ENCODE results near the gene TNS3. TPM values are rescaled to one million over a fixed set of nuclear protein-coding genes. Genes with fewer than 3 reads are reported as not detected.
"Not testable (repeated sequence)": the region's sequence is repeated elsewhere in the genome, so short reads cannot be mapped to it uniquely, and the experiment has no call there.

TNS3 gene
- polyA plus RNA-seq, 4 donors = 83.1 to 95.6 (median 90.9) TPM

DNA sequence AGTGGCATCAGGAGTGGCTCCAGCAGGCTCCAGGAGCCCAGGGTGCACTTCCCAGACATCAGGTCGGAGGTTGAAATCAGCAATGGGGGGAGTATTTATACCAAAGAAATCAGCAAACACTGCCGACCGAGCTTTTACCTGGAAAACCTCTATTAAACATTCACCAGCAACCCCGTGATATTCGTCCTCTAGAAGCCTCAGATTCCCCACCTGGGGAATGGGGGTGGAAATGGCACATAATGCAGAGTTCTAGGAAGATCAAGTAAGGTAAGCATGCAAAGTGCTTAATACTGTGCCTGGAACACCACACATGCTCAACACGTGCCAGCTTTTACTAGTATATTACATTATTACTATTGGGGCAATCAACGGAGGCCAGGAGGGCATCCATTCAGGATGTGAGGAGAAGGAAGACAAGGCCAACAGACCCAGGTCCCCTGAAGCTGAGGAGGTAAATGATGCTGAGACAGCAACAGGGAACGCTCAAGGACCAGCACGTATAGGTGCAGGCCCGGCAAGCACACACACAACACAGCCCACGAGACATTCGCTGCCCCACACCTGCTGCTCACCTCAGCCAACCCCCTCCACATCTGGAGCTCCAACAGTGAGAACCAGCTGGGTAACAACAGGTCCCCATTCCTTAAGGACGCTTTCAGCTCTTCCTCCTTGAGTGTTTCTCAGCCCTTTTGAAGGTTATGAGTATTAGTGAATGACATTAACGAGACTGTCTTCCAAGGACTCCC is 125.5 kb downstream of the TNS3 start:
- DNase-seq (ENCODE audit: low read depth in 4 of 4, low spot score in 2 of 4) = no peak

DNA sequence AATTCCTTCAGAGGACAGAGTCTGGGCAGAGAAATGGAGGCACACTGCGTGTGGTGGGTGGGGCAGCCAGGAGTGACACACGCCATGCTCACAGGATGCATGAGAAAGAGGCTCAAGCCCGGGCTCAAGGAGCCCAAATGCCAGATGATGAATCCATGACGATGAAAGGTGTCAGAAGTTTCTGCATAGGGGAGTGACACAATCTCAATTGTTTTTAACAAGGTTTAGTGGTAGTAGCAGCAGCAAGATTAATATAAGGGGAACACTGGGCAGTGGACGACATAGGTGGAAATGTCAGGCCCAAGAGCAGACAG is 126.1 kb downstream of the TNS3 start:
- DNase-seq (ENCODE audit: low read depth in 4 of 4, low spot score in 2 of 4) = no peak

DNA sequence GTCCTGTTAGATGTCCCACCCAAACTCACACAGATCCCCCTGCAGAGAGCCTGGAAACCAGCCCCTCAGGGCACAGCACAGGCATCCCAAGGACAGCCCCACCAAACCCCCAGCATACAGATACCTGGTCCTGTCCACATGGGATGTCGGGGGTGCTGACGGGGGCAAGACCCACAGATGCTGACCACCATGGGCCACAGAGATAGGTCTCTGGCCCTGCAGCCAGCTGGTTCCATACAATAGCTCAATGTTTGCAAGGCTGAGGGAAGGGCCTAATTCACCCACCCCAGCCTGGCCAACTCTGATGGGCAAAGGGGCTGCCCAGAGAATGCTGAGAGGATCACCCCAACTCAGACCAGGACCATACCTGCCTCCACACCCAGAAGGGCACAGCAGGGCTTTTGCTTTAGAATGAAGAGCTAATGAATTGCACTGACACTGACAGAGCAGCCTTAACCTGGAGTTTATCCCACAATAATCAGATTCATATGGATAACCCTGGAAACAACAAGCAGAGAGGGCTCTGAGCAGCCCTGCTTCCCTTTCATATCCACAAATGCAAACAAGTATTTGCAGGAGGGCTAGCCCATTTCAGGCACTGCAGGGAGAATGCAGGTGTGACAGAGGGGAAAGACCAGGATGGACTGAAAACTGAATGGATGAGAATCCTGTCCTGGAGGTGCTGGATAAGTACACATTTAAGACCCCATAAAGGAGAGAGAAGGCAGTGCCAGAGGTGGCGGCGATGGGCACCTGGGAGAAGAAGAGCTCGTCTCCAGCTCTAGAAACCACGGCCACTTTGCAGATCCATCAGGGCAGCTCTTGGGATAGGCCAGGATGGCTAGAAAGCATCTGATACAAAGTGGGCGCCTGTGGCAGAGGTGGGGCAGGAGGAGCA is 126.7 kb downstream of the TNS3 start:
- no peak for DNase-seq (ENCODE audit: low read depth in 4 of 4, low spot score in 2 of 4)

- DNase-seq (ENCODE audit: low read depth in 4 of 4, low spot score in 2 of 4) = no peak
Observed at GRCh38 chr7:47454069-47454973, 127.6 kb downstream of the TNS3 start.

GRCh38 chr7:47453093-47454061 is 128.5 kb downstream of the TNS3 start:
- no peak for DNase-seq (ENCODE audit: low read depth in 4 of 4, low spot score in 2 of 4)

DNA sequence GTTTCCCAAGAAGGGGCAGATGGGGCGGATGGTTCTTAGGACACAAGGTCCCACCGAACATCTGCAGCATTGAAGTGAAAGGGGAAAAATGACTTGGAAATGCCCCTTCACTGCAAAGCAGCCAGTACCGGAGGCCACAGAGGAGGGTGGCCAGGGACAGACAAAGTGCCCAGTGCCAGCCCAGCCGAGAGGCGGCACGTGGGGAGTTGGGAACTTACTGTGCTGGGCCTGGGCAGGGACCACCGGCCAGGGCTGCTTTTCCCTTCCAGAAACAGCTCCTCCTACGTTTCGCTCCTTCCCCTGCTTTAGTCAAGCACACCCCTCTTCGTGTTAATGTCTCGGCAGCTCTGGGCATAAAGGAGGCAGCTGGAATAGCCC is 129.2 kb downstream of the TNS3 start:
- no peak for DNase-seq (ENCODE audit: low read depth in 4 of 4, low spot score in 2 of 4)

DNA sequence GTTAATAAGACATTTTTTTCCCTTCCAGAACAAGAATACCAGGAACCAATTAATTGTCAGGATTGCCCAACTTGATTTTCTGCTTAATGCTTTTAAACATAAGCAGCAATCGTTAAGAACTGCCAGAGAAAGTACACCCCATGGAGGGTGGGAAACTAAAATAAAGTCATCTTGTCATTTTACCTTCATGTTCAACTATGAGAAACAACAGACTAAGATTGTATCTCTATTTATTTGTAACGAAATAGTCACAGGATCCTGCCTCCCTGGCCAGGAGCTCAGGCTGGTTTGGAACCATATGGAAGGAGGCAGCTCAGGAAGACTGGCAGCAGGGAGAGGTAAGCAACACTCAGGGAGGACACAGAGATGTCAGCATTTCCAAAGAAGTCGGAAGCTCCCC is 129.6 kb downstream of the TNS3 start:
- DNase-seq (ENCODE audit: low read depth in 4 of 4, low spot score in 2 of 4) = no peak

DNA sequence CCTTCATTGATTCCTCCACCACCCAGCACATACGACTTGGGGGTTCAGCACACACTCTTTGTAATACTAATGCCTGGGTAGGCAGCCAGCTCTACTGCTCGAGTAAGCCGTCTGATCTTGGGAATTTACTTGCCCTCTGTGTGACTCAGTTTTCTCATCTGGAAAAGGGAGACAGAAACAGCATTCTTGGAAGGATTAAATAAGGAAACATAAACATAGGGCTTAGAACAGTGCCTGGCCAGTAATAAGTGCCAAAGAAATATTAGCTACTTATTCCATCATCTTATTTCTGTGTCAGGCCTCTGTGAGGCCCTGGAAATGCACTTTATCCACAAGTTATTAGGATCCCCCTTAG is 130.1 kb downstream of the TNS3 start:
- DNase-seq (ENCODE audit: low read depth in 4 of 4, low spot score in 2 of 4) = no peak

DNA sequence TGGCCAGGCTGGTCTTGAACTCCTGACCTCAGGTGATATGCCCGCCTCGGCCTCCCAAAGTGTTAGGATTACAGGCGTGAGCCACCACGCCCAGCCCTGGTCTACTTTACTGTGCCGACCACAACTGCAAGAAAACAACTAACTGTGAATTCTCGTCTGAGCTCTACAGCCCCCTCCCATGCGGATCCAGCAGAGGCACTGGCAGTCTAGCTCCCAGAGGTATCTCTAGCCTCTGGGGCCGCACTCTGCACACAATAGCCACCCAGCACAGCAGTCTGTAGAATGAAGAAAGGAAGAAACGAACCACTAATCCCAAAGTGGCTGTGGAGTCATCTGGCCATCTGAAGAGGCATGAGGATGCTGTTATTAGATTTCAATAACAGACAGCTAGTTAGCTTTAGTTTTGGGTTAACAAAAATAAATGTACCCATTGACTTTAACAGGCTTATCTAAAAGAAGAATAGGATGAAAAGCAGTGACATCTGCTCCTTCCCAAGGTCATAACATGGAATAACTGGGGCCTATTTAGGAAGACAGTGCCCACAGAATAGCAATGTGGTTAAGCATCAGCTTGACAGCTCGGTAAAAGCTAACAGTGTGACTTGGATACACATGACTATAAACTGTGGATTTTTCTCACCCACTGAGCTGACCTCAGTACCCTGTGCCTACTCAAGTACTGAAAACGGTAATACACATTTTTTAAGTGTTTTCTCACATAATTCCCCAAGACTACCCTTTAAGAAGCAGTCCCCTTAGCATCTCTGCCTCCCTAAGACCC is 131.9 kb downstream of the TNS3 start:
- DNase-seq (ENCODE audit: low read depth in 4 of 4, low spot score in 2 of 4) = no peak

GRCh38 chr7:47448971-47449370 is 132.9 kb downstream of the TNS3 start:
- no peak for DNase-seq (ENCODE audit: low read depth in 4 of 4, low spot score in 2 of 4)

DNA sequence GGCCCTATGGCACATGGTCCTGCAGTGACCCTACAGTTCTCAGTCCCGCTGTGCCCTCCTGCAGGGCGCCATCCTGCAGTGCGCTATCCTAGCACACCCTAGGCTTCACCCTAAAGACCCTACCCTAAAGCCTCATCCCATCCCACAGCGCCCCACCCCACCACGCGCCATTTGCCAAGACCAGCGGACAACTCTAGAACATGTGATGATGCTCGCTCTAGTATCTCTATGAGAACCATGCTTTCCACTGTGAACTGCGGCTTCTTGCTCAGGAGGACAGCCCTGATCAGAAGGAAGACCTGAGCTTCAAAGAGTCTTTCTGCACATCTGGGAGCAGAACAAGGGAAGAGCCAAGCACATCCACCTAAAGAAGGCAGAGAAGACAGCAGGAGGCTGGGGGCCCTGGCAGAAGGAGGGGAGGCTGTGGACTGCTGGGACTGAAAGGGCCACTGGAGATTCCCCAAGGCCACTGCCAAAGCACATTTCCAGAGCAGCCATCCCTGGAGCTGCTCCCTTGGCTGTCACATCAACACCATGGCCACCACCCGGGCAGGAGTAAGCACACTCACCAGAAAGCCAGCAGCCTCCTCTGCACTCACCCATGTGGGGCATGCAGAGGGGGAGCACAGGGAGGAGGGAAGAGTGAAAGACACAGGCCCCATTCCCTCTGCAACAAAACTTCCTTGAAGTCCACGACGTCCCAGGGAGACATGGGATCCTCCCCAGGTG is 134.1 kb downstream of the TNS3 start:
- DNase-seq (ENCODE audit: low read depth in 4 of 4, low spot score in 2 of 4) = no peak

DNA sequence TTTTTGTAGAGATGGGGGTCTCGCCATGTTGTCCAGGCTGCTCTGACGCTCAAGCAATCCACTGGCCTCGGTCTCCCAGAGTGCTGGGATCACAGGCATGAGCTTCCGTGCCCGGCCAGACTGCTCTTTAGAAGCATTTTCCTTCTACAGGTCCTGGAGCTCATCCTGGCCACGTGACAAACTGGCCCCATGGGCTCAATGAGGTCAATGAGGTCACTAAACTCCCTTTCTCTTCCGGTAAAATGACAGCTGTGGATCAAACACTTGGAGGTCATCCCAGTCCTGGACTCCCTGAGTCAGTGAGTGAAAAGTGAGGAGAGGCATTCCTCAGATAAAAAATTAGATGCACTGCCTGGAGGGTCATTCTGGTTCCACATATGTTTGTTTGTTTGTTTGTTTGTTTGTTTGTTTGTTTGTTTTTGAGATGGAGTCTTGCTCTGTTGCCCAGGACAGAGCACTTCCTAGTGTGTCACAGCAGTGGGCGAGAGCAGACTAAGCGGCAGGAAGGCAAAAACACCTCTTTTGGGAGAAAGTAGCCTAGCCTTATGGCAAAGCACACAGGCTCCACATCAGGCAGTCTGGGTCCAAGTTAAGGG is 134.9 kb downstream of the TNS3 start:
- no peak for DNase-seq (ENCODE audit: low read depth in 4 of 4, low spot score in 2 of 4)

DNA sequence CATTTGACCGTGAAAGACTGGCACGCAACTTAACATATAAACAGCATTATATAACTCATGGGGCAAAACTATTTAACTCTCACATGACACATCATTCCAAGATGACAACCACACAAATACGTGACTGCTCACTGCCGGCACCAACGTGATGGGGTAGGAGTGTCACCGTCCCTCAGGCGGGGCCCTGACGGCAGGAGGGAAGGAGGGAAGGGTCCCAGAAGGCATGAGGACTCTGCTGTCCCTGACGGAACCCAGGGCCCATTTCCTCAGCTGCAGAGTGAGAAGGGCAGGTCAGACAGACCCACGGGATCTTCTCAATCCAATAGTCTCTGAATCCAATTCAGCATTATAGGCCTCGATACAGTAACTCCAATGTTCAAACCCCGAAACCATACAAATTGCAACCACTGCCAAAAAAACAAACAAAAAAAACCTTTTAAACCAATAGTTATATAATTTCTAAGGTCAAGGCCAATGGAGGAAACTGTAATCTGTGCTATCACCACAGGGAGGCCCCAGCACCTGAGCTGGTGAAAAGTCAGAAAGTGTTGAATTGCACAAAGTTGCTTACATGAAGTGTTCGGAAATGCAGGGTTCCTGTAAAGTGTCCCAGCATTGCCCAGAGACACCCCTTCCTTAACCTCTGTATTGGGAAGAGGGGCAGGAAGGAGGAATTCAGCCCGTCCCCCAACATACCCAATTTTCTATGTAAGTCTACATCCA is 137.4 kb downstream of the TNS3 start:
- no peak for DNase-seq (ENCODE audit: low read depth in 4 of 4, low spot score in 2 of 4)

- no peak for DNase-seq (ENCODE audit: low read depth in 4 of 4, low spot score in 2 of 4)
Observed at GRCh38 chr7:47443049-47443448, 138.9 kb downstream of the TNS3 start.

- DNase-seq (ENCODE audit: low read depth in 4 of 4, low spot score in 2 of 4) = no peak
Observed at GRCh38 chr7:47442605-47442865, 139.4 kb downstream of the TNS3 start.

- no peak for DNase-seq (ENCODE audit: low read depth in 4 of 4, low spot score in 2 of 4)
Observed at GRCh38 chr7:47441796-47442604, 139.9 kb downstream of the TNS3 start.

- DNase-seq (ENCODE audit: low read depth in 4 of 4, low spot score in 2 of 4) = not testable (repeated sequence)
Observed at GRCh38 chr7:47441048-47441447, 140.9 kb downstream of the TNS3 start.
